ENCODE measurements around the gene ZNF205. TPM values are rescaled to one million over a fixed set of nuclear protein-coding genes. Genes with fewer than 3 reads are reported as not detected.

Gene ZNF205
- total RNA-seq, 1 donor from 2014 or later: 5.4 TPM

DNA sequence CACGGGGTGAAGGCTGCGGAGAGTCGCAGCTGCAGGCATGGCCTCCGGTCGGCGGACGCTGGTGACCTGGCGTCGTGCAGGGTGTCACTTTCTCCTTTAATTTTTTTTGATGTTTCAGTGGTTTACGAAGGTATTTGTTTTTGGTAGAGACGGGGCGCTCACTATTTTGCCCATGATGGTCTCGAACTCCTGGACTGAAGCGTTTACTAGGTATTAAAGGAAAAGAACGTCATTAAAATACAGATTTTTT is 39.6 kb downstream of the ZNF205 start:
- Mint-ChIP-seq H3K27me3 (ENCODE audit: insufficient read depth, low read depth) (peaks cover 31% of the 10 kb centered on the region), H3K27ac (no peak overlapping the region), H3K36me3 (peaks cover 3% of the 10 kb centered on the region), H3K9me3 (peaks cover 17% of the 10 kb centered on the region), H3K4me3 (peak overlapping the region; percentile 94), H3K4me1 (peaks cover 25% of the 10 kb centered on the region)
- no peaks in the 10 kb centered on the region for H3K79me2 ChIP-seq (ENCODE audit: low read depth)
- H3K4me2 ChIP-seq: peak overlapping the region; percentile 73
- H4K20me1 ChIP-seq (ENCODE audit: low read depth): peaks cover 9% of the 10 kb centered on the region
- H3K27ac ChIP-seq: no peak overlapping the region
- no peaks in the 10 kb centered on the region for H3K4me1 ChIP-seq
- no peak for TF ChIP-seq EZH2 (IDR thresholded peaks at IDR 0.05)
- TF ChIP-seq CTCF (IDR thresholded peaks at IDR 0.05): no peak
- TF ChIP-seq EZH2phosphoT487 (IDR thresholded peaks at IDR 0.05): no peak
- no peaks in the 10 kb centered on the region for H3K36me3 ChIP-seq
- peaks cover 49% of the 10 kb centered on the region for H3F3A ChIP-seq (ENCODE audit: low read depth)
- no peak for DNase-seq (ENCODE audit: low spot score)
- H3K27me3 ChIP-seq: peaks cover 66% of the 10 kb centered on the region
- H3K4me3 ChIP-seq: peak overlapping the region; percentile 73
- no peak overlapping the region for H2AFZ ChIP-seq (replicated peaks)
- H3K9ac ChIP-seq: no peak overlapping the region
- no peaks in the 10 kb centered on the region for H3K9me3 ChIP-seq (ENCODE audit: low read depth)

DNA sequence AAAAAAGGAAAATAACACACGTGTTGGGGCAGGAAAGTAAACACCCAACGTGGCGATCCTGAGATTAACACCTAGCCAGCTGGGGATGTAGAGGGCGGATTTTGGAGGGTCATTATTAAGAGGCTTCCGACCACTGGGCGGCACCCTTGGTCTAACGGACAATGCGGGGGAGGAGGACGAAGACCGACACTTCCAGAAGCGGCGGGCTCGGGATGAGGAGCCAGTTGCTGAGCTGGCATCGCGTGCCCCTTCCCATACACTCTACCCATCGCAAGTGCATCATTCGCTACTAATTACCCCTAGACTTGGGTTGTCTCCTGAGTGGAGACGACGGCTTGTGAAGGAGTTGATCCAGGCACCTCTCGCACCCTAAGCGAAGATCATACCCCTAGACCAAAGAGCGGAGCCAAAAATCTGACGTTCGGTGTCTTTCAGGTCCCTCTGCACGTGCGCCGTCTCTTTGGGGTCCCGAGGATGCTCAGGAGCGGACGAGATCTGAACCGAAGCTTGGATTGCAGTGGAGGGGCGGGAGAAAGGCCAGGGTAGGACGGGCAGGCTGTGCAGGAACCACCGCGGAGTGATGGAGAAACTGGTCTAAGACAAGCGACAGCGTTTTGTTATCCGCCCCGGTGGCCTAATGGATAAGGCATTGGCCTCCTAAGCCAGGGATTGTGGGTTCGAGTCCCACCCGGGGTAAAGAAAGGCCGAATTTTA is 40.0 kb downstream of the ZNF205 start:
- Histone ChIP-seq H3K27ac (no peak overlapping the region), H3K9ac (no peak overlapping the region)
- peak; percentile 63 for TF ChIP-seq CTCF (IDR thresholded peaks at IDR 0.05)
- TF ChIP-seq EZH2phosphoT487 (IDR thresholded peaks at IDR 0.05): peak; percentile 33
- TF ChIP-seq EZH2 (IDR thresholded peaks at IDR 0.05): peak; percentile 36

GRCh38 chr16:3152991-3153368 is 40.6 kb downstream of the ZNF205 start:
- H3K27me3 Mint-ChIP-seq (ENCODE audit: insufficient read depth, low read depth): peaks cover 41% of the 10 kb centered on the region

More for the DNA sequence above, 40.0 kb downstream of the ZNF205 start:
- peaks cover 3% of the 10 kb centered on the region for H3K36me3 Mint-ChIP-seq
- H3K4me2 ChIP-seq: peak overlapping the region; percentile 73
- H3K9me3 ChIP-seq (ENCODE audit: low read depth): no peaks in the 10 kb centered on the region
- peaks cover 54% of the 10 kb centered on the region for H3F3A ChIP-seq (ENCODE audit: low read depth)
- peak; percentile 94 for DNase-seq (ENCODE audit: low spot score)
- H3K9me3 Mint-ChIP-seq: peaks cover 21% of the 10 kb centered on the region
- peak overlapping the region; percentile 94 for H3K4me3 Mint-ChIP-seq
- peaks cover 36% of the 10 kb centered on the region for H3K27me3 Mint-ChIP-seq (ENCODE audit: insufficient read depth, low read depth)
- no peaks in the 10 kb centered on the region for H3K4me1 ChIP-seq
- peaks cover 12% of the 10 kb centered on the region for H4K20me1 ChIP-seq (ENCODE audit: low read depth)
- no peaks in the 10 kb centered on the region for H3K79me2 ChIP-seq (ENCODE audit: low read depth)
- H2AFZ ChIP-seq (replicated peaks): peak overlapping the region; percentile 70
- no peaks in the 10 kb centered on the region for H3K36me3 ChIP-seq
- peak overlapping the region; percentile 73 for H3K4me3 ChIP-seq
- peak overlapping the region; percentile 98 for H3K27ac Mint-ChIP-seq
- peaks cover 66% of the 10 kb centered on the region for H3K27me3 ChIP-seq
- H3K4me1 Mint-ChIP-seq: peaks cover 29% of the 10 kb centered on the region

More at GRCh38 chr16:3152991-3153368, 40.6 kb downstream of the ZNF205 start:
- TF ChIP-seq EZH2 (IDR thresholded peaks at IDR 0.05): no peak
- peak; percentile 20 for TF ChIP-seq EZH2phosphoT487 (IDR thresholded peaks at IDR 0.05)
- no peak for TF ChIP-seq CTCF (IDR thresholded peaks at IDR 0.05)
- H3K27ac Mint-ChIP-seq: peak overlapping the region; percentile 98
- Histone ChIP-seq H3K27ac (no peak overlapping the region), H3K4me3 (peak overlapping the region; percentile 73), H3K9me3 (ENCODE audit: low read depth) (no peaks in the 10 kb centered on the region), H3K4me2 (peak overlapping the region; percentile 73), H3K4me1 (no peaks in the 10 kb centered on the region), H3K79me2 (ENCODE audit: low read depth) (no peaks in the 10 kb centered on the region), H2AFZ (replicated peaks) (no peak overlapping the region), H3F3A (ENCODE audit: low read depth) (peaks cover 60% of the 10 kb centered on the region), H3K9ac (no peak overlapping the region), H3K36me3 (no peaks in the 10 kb centered on the region), H3K27me3 (peaks cover 66% of the 10 kb centered on the region), H4K20me1 (ENCODE audit: low read depth) (peaks cover 15% of the 10 kb centered on the region)
- peaks cover 3% of the 10 kb centered on the region for H3K36me3 Mint-ChIP-seq
- peaks cover 33% of the 10 kb centered on the region for H3K4me1 Mint-ChIP-seq
- H3K4me3 Mint-ChIP-seq: peak overlapping the region; percentile 94
- no peak for DNase-seq (ENCODE audit: low spot score)
- H3K9me3 Mint-ChIP-seq: peaks cover 21% of the 10 kb centered on the region
